Right hindlimb (tissue), 1 donor: ENCODE results near the gene LHPP.

Experiments
- DNase-seq: peaks from one replicate; pipeline ENCODE4 v3.0.0-alpha.2; 2018

The LHPP gene

DNA sequence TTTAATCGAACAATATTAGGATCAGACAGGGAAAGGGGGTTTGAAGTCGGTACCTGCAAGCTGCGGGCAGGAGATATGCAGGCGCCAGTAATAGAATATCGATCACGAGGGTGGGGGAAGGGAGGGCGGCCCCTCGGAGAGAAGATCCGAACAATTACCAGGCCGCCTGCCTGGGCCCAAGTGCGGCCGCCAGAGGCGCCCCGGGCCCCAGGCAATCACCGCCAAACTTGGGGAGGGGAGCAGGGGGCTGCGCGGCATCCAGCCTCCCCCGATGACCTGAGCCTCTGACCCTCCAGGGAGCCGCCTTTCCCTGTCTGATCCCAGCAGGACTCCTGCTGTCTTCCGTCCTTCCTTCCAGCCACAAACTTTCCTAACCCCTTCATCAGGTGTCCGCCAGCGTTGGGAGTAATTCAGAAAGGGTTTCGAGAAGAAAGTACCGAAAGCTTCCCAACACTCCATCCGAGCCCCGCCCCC lies 12.9 kb upstream of the LHPP start:
- no peak for DNase-seq

DNA sequence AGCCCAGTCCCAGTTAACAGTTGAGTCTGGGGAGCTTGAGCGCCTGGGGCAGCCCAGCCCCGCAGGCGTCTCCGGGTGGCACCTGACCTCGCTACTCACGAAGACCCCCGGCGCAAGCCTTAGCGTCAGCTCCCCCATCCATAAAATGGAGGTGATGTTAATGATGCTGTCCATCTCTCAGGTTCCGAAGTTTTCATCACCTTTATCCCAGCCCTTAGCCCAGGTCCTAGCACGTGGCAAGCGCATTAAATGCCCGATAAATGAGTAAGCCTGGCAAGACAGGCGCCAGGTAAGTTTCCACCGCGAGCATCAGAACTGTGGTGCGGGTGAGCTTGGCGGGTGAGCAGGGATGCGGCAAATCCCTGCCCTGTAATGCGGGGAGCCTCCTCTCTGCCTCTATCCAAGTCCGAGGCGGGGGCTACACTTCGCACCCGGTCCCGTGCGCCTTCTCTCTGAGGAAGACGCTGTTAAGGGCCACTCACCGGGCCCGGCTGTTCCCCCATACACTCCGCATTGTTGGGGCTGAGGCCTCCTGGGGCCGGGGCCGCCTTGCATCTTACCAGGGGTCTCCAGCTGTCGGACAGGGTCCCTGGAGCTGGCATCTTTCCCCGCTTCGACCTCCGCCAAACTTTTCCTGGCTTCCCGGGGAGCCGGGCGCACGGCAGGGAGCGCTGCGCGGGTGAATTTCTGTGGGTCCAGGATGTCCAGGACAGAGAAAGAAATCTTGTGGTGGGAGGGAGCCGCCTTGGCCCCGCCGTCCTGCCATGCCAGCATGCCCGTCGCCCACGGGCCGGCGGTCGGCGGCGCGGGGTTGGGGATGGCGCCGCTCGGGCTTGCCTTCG lies 12.2 kb upstream of the LHPP start:
- DNase-seq, result no peak

DNA sequence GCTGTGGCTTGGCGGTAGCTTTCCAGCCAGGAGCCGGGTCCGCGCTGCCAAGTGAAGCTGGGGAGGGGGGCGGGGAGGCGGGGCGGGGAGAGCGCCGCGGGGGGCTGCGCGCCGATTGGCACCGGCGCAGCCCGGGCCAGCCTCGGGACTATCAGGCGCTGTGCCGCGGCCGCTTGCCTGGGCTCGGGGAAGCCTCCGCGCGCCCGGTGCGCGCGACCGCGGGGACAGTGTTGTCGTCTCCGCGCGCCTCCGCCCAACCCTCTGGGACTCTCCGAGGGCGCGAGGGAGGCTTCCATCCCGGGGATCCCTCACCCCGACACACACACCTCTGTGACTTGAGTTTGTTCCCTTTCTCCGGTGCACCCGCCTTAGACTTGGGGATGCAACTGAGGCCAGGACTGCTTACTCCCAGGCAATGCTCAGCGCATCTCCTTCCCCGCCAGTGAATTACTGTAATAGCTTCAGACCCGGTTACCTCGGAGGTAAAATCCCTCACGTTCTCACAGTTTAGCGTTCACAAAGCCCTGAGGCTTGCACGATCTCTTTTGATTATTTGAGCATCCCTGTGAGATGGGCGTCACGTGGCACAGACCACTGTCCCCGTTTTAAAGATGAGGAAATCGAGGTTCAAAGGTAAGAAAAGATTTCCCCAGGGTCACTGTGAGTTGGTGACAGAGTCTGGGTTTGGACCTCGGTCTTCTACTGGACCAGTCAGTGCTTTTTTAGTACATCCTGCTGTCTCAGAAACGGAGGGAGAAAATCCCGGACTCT lies 11.4 kb upstream of the LHPP start, which contains the start of gene NKX1-2:
Gene NKX1-2 (minus strand): TSS at position 24 of the 771 bp plus-strand sequence. CDS start 92 bp downstream, outside the sequence.
- no peak for DNase-seq

DNA sequence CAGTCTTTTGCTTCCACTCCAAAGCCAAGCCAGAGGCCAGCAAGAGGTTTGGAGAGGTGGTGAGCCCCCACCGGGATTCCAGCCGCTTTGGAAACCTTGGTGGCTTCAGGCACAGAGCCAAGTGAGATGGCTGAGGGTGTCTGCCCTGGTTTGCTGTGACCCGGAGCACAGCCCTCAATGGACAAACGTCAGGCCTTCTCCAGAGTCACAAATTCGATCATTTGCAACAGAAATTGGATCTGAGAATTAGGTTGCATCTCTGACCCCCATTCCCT lies 10.9 kb upstream of the LHPP start:
- DNase-seq, result no peak

DNA sequence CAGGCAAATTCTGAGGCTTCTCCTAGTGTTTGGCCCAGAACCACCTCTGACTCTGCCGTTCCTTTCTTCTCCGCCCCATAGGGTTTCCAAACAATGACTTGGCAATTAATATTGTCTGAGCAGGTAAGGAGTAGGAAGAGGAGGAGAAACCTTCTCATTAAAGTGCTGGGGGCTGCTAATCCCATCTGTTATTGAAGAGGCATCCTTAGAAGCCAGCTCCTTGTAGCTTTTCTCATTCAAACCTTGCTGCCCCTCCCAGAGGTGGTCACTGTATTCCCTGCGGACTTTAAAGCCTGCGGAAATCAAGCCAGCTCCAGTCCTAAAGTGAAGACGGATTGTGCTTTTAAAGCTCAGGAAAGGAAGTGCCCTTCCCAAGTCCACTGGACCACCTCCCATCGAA lies 10.3 kb upstream of the LHPP start:
- no peak for DNase-seq

DNA sequence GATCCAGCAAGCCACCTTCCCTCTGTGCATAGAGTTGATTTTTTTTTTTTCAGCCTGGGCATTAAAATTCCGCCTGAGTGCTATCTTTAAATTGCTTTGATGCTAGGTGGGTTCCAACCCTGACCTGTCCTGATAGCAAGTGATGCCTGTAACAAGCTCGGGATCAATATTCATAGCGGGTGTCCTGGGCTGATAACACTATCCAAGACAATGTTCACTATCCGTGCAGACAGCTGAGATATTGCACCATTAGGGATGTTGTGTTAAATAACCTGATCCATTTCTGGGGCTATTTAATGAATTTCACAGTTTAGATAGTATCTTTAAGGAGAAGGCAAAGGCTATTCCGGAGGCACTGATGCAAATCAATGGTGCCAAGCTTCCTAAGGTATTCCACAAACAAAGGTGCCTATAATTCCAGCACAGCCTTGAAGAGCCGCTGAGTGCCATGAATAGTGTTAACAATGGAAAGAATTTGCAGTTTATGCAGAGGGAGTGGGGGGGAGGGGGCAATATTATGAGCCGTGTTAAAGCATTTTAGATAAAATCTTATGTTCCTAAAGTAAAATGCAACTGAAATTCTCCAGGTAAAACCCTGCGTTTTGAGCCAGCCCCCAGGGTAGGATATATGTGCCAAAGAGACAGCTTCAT lies 7.5 kb upstream of the LHPP start:
- DNase-seq, result no peak

DNA sequence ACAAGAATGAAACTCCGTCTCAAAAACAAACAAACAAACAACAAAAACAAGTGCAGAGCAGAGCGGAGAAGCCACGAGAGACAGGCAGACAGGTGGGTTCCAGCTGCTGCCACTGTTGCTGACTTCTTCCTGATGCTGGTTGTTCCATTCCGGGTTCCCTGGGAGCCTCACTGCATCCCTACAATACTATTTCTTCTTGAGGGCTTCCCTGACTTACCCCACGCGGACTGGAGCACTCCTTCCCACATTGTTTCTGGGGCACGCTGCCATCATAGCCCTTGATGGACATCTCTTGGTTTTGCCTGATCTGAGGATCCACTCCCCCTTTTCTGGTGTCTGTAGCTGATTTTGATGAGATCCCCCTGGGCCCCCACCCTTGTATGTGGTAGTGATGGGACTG lies 6.2 kb upstream of the LHPP start:
- no peak for DNase-seq

DNA sequence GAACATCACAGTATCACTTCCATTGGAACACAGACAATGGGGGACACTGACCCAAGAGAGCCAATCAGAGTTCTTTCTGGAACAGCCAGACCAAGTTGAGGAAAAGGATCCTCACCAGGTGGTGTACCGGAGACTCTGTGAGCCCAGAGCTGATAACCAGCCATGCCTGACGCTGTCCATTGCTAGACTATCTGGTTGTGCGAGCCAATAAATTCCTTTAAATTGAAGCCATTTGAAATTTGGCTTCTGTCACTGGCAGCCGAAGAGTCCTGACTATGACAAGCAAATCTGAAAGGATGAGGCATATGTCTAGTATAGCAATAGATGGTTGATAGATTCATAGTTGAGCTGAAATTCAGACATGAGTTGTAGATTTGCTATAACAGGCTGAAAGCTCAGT lies 3.1 kb upstream of the LHPP start:
- DNase-seq, result no peak

DNA sequence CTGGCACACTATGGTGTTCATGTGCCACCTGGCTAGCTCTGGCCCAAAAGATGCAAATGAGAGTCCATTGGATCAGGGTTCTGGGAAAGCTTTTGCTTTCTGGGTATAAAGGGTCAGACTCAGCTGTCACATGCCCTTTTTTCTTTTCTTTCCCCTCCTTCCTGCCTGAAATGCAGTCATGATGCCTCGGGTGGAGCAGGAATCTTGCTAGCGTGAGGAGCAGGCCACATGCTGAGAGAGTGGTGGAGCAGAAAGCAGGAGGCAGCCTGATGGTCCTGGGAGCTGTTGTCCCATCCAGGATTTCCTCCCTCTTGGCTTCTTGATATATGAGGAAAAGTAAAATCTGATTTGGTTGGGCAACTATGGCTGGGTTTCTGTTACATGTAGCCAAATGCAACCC lies 2.7 kb upstream of the LHPP start:
- DNase-seq, result no peak

DNA sequence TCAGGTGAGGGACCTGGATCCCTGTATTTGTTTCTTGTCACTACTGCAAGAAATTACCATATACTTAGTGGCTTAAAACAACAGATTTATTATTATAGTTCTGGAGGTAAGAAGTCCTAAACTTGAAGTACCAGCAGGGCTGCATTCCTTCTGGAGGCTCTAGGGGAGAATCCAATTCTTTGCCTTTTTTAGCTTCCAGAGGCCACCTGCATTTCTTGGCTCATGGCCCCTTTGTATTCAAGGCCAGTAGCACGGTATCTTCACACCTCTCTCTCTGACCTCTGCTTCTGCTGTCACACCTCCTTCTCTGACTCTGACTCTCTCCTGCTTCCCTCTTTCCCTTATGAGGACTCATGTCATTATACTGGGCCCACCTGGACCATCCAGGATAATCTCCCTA lies 2.2 kb upstream of the LHPP start:
- DNase-seq, result no peak

DNA sequence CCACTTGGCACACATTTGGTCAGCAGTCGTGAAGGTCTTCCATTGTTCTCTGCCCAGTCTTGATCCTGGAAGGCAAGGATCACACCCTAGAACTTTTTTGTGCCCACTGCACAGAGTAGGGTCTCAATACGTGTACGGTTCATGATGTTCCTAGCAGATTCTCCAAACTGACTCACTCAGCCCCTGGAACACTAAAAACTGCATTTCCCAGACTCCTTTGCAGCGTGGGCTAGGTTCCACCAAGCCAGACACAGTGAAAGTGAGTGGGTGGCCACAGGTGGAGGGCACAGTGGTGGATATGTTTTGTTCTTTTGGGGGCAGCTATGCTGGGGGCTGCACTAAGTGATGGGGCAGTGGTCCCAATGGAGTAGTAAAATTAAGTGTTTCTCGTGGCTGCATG lies 1.5 kb upstream of the LHPP start:
- DNase-seq, result no peak

DNA sequence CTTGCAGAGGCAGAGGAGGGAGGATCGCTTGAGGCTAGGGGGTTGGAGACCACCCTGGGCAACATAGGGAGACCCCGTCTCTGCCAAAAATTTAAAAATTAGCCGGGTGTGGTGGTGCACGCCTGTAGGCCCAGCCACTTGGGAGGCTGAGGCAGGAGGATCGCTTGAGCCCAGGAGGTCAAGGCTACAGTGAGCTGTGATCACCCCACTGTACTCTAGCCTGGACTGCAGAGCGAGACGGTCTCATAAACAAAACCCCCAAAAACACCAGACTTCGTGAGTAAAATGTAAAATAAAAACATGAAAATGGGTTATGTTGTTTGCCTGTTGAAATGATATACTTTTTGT lies 699 bp downstream of the LHPP start:
- no peak for DNase-seq

DNA sequence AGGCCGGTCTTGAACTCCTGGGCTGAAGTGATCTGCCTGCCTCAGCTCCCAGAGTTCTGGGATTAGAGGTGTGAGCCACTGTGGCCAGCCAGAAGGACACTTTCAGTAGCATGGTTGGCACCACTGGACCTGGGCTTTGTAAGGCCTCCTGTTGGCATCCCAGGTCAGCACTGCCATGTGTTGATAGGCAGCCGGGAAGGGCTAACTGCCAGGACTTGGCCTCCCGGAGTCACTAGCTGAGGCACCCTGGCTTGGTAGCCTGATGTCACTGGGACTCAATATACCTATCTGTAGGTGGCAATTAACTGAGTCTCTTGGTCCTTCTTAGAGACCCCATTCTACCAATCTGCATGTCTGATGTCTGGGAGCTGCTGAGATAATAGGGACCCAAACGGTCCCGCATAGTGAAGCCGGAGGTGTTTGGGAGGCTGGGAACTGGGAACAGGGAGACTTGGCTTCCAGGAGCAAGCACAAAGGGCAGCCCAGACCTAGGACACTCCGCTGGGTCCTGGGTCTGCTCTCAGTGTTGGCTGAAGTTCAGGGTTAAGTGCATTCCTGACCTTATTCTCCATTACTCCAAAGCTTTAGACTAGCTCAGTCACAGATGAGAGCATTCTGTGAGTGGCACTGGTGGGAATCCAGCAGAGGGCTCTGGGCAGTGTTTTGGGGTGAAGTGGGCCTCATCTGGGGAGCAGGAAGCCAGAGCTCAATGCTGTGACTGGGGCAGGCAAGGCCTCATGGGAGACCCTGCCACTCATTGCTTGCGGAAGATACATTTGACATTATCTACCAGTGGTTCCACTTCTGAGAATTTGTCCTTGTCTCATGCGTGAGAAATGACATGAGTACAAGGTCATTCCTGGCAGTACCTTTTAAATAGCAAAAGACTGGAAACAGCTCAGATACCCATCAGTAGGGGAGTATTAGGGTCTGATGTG lies 2.7 kb downstream of the LHPP start:
- no peak for DNase-seq

DNA sequence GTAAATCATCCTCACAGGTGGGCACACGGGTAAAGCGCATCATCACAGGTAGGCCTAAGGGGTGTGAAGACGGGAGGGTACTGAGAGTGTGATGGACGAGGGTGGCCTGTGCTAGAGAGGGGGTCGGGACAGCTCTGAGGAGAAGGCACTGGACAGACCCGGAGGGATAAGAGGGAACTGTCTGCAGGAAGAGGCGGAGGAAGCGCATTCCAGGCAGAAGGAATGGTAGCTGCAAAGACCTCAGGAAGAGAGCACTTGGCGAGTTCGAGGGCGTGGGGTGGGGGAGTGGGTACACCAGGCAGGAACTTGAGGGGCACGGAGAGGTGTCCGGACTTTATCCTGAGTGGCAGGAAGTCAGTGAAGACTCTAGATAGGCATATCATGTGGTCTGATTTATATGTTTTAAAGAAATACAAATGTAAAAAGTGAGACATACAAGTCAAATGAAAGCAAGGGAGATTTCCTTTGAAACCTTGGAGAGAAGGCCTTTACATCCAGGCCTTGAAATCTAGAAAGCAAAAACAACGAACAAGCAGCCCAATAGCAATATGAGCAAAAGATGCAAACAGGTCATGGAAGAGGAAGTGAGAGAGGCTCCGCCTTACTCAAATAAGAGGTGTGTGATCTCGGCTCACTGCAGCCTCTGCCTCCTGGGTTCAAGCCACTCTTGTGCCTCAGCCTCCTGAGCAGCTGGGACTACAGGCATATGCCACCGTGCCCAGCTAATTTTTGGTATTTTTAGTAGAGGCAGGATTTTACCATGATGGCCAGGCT lies 3.6 kb downstream of the LHPP start:
- no peak for DNase-seq

DNA sequence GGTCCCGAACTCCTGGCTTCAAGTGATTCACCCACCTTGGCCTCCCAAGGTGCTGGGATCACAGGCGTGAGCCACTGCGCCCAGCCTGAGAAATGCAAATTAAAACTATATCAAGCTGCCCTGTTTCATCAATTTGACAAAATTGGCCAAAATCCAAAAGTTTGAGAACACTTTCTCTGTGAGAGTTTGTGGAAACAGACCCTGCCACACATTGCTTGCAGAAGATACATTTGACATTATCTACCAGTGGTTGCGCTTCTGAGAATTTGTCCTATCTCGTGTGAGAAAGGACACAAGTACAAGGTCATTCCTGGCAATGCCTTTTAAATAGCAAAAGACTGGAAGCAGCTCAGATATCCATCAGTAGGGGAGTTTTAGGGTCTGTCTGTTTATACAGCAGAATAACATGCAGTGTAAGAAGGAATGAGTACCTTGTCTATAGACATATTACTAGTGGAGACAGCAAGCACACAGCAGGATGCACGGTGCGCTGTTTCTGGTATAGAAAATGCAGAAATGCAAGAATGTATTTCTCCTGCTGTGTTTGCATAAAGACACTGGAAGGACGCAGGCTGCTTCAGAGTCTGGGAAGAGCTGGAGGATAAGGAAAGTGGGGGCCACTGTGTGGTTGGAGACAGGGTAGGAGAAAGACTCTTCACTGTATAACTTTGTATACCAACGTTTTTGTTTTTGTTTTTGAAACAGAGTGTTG lies 4.3 kb downstream of the LHPP start:
- DNase-seq, result no peak

DNA sequence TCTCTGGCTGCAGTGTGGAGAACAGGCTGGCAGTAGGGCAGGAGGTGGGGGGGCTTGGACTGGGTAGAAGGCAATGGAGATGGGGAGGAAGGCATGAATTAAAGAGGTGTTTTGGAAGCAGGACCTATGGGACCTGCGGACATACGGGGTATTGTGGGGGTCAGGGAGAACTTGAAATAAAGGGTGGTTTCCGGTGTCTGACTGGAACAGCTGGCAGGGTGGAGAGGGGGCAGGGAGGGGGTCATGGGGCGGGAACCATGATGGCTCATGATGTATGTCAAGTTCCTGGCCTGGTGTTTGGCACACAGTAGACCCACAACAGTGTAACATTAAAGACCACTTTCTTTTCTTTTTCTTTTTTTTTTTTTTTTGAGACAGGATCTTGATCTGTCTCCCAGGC lies 5.5 kb downstream of the LHPP start:
- DNase-seq, result no peak

DNA sequence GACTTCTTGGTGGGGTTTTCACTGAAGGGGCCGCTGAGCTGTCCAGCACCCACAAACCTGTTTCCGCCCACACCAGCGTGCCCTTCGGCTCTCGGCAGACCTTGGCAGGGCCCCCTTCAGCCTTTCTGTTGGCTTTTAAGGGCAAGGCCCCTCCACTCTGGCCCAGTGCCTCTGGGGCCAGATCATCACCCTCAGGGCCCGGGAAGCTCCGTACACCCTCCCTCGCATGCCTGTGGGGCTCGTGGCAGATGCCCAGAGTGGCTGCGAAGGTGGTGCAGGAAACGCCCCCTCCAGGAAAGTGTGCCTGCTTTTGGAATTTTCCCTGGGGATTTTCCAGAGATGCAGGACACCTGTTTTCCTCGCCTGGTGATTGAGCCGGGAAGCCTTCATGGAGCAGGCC lies 7.0 kb downstream of the LHPP start:
- DNase-seq, result no peak

DNA sequence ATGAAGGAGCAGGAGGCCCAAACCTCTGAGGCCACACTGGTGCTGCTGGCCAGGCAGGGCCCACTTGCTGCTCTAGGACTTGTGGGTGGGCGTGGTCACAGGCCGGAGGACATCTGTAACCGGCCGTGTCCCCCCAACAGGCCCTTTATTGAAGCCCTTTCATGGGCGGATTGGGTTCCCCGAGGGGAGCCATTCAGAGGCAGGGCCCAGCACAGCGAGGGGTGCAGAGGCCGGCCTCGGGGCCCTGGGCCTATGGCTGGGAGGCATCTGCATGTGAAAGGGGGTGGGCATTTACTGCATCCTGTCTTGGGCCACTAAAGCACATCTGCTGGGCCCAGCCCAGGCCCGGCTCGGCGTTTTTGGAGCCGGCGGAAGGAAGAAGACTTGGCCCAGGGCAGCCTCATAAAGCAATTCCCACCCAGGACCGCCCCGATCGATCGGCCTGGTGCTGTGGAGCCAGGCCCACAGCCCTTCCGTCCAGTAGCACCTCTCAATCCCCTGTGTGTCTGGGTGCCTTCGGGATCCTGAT lies 8.4 kb downstream of the LHPP start:
- no peak for DNase-seq

DNA sequence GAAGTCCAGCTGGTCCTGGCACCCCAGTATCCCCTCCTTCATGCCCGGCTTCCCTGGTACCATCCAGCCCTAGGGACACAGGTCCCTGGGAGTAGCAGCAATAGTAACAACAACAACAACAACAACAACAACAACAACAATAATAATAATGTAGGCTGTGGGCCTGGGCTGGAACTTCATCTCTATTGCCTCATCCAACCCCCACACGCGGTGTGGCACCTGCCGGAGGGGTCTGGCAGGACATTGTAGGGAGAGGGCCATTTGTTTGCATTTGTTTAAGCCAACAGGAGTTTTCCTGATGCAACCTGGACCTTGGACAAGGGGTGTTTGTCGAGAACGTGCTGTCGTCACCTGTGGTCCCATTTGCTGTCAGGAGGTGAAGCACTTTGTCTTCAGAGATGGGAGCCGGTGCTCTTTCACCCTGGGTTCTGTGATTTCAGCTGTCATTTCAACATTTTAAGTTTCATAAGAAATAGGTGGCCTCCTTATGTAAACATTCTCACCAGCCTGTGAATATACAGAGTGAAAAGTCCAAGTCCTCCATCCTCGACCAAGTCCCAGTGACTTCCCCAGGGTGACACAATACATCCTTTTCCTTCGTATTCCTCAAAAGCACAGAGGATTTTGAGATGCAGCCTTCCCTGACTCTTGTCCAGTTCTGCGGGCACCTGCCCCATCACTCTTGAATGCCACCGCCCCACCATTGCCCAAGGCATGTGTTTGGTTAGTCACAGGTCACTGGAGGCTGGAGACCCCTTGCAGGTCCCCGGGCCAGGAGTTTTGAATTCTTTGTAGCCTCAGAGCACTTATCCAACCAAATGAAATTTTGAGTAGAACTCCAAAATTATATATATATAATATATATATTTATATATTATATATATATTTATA lies 9.2 kb downstream of the LHPP start:
- DNase-seq, result no peak

DNA sequence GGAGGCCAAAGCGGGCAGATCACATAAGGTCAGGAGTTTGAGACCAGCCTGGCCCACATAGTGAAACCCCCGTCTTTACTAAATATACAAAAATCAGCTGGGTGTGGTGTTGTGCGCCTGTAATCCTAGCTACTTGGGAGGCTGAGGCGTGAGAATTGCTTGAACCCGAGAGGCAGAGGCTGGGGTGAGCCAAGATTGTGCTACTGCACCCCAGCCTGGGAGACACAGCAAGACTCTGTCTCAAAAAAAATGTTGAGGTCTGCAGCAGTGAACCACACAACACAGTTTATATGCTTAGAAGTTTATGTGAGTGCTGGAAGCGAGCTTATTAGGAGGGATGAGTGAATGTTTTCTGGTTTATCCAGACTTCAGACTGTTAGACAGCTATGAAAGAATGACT lies 10.4 kb downstream of the LHPP start:
- DNase-seq, result no peak
